Measurements from ENCODE around the gene KCNC4.

Gene KCNC4

DNA sequence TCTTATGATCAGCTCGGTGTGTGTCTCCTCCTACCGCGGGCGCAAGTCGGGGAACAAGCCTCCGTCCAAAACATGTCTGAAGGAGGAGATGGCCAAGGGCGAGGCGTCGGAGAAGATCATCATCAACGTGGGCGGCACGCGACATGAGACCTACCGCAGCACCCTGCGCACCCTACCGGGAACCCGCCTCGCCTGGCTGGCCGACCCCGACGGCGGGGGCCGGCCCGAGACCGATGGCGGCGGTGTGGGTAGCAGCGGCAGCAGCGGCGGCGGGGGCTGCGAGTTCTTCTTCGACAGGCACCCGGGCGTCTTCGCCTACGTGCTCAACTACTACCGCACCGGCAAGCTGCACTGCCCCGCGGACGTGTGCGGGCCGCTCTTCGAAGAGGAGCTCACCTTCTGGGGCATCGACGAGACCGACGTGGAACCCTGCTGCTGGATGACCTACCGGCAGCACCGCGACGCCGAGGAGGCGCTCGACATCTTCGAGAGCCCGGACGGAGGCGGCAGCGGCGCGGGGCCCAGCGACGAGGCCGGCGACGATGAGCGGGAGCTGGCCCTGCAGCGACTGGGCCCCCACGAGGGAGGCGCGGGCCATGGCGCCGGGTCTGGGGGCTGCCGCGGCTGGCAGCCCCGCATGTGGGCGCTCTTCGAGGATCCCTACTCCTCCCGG lies 1.5 kb downstream of the KCNC4 start:
- Mint-ChIP-seq H3K9me3 (no peaks in the 10 kb centered on the region), H3K27ac (no peak overlapping the region), H3K4me3 (peak overlapping the region; percentile 79), H3K4me1 (peaks cover 40% of the 10 kb centered on the region), H3K27me3 (ENCODE audit: low read depth, poor library complexity) (peaks cover 73% of the 10 kb centered on the region), H3K36me3 (ENCODE audit: low read depth) (no peaks in the 10 kb centered on the region)
- TF ChIP-seq, protein P1, sequence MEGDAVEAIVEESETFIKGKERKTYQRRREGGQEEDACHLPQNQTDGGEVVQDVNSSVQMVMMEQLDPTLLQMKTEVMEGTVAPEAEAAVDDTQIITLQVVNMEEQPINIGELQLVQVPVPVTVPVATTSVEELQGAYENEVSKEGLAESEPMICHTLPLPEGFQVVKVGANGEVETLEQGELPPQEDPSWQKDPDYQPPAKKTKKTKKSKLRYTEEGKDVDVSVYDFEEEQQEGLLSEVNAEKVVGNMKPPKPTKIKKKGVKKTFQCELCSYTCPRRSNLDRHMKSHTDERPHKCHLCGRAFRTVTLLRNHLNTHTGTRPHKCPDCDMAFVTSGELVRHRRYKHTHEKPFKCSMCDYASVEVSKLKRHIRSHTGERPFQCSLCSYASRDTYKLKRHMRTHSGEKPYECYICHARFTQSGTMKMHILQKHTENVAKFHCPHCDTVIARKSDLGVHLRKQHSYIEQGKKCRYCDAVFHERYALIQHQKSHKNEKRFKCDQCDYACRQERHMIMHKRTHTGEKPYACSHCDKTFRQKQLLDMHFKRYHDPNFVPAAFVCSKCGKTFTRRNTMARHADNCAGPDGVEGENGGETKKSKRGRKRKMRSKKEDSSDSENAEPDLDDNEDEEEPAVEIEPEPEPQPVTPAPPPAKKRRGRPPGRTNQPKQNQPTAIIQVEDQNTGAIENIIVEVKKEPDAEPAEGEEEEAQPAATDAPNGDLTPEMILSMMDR (IDR thresholded peaks at IDR 0.05) = no peak
- peak; percentile 42 for DNase-seq

DNA sequence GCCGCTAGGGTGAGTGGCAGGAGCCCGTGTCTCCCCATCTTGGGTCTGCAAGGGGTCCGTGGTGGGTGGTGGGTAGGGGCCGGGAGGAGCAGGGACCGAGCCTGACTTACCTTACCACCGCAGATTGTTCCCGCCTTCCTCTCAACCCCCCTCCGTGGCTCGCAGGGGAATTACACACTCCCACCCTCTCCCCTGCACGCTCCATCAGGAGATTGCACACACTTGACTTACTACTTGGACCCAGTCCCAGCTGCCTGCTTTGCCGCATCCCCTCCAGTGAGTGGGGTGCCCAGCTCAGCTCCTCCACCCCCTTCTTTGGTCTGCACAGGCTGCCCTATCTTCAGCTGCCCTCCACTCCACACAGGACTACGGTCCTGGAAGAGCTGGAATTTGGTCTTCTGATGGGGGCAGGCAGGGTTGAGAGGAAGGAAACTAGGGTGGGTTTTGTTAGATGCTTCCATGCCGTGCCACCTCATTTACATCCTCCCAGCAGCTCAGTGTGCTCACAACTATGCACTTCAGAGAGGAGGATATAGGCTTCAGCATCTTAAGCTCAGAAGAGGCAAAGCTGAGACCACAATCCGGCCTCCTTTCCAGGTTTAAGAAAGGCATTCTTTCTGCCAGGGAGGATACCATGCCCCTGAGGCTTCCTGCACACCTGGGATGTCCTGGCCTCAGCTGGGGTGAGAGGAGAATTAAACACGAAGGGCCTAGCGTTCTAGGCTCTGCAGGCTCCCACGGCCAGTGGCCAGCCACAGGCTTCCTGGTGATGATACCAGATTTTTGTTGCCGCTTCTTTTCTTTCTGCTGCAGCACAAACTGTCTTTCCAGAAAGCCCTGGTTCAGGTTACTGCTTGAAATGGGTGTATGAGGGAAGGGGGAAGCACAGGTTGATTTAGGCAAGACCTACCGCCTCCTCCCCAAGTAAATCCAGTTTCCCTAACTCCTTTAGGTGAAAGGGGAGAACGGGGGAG lies 2.3 kb downstream of the KCNC4 start:
- peak overlapping the region; percentile 74 for H3K4me3 Mint-ChIP-seq
- DNase-seq = peak; percentile 27
- no peaks in the 10 kb centered on the region for H3K9me3 Mint-ChIP-seq
- peaks cover 40% of the 10 kb centered on the region for H3K4me1 Mint-ChIP-seq
- no peak overlapping the region for H3K27ac Mint-ChIP-seq
- H3K27me3 Mint-ChIP-seq (ENCODE audit: low read depth, poor library complexity) = peaks cover 74% of the 10 kb centered on the region
- TF ChIP-seq, protein P1 (IDR thresholded peaks at IDR 0.05) = no peak
- H3K36me3 Mint-ChIP-seq (ENCODE audit: low read depth) = no peaks in the 10 kb centered on the region

DNA sequence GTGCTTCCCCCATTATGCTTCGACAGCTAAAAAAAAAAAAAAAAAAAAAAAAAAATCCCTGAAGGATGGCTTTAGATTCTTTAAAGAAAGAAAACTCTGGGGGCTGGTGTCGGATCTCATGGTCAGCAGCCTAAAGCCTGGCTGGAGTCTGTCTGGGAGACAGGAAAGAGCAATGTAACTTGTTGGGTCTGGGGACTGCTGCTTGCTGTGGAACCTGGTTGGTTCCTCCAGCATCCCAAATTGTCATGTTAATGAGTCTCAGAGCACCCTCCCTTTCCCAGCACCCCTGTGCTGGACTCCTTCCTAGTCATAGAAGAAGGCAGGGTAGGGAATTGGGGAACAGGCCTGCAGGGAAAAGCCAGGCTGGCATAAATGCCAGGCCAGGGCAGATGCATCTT lies 3.0 kb downstream of the KCNC4 start:
- Mint-ChIP-seq H3K4me1 (peaks cover 35% of the 10 kb centered on the region), H3K4me3 (peak overlapping the region; percentile 66), H3K9me3 (no peaks in the 10 kb centered on the region), H3K27ac (no peak overlapping the region), H3K27me3 (ENCODE audit: low read depth, poor library complexity) (peaks cover 67% of the 10 kb centered on the region), H3K36me3 (ENCODE audit: low read depth) (no peaks in the 10 kb centered on the region)
- DNase-seq = no peak
- TF ChIP-seq, protein P1 (IDR thresholded peaks at IDR 0.05) = no peak

DNA sequence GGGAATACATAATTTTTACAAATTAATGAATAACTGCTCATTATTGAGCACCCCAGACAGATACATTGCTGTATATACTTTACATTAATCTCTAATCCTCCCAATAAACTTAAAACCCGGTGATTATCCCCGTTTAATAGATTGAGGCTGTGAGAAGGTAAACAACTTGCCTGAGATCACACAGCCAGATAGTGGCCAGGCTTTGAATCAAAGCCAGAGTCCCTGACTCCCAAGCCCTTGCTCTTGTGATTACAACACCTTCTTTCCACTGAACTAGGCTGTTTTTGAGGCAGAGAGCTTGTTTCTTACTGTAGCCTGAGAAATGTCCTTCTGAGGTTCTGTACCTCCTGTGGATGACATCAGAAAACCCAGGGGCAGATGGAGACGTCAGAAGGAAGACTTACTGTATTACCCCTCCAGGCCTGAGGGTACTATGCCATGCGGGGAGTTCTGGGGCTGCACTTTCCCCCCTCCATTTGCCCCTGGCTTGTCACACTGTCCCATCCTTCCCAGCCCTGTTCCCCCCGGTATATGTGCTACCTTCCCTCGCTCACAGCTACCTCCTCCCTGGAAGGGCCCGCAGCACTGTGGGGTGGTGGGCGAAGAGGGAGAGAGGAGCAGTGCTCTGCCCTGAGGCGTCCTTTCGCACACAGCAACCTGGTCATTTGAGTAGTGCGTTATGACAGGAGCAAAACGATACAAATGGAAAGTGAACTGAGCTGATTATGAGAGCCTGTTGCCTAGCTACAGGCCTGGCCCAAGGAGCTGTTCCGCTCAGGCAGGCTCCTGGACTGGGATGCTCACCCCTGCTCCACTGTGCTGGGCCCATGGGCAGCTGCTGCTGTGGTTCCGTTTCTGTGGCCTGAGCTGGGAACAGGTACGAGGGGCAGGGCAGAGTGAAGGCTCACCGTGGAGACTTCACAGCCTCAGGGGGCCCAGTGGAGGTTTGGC lies 4.6 kb downstream of the KCNC4 start:
- Mint-ChIP-seq H3K9me3 (no peaks in the 10 kb centered on the region), H3K27ac (no peak overlapping the region), H3K27me3 (ENCODE audit: low read depth, poor library complexity) (peaks cover 52% of the 10 kb centered on the region), H3K4me3 (no peak overlapping the region), H3K36me3 (ENCODE audit: low read depth) (no peaks in the 10 kb centered on the region), H3K4me1 (peaks cover 19% of the 10 kb centered on the region)
- no peak for DNase-seq
- TF ChIP-seq, protein P1 (IDR thresholded peaks at IDR 0.05) = no peak

DNA sequence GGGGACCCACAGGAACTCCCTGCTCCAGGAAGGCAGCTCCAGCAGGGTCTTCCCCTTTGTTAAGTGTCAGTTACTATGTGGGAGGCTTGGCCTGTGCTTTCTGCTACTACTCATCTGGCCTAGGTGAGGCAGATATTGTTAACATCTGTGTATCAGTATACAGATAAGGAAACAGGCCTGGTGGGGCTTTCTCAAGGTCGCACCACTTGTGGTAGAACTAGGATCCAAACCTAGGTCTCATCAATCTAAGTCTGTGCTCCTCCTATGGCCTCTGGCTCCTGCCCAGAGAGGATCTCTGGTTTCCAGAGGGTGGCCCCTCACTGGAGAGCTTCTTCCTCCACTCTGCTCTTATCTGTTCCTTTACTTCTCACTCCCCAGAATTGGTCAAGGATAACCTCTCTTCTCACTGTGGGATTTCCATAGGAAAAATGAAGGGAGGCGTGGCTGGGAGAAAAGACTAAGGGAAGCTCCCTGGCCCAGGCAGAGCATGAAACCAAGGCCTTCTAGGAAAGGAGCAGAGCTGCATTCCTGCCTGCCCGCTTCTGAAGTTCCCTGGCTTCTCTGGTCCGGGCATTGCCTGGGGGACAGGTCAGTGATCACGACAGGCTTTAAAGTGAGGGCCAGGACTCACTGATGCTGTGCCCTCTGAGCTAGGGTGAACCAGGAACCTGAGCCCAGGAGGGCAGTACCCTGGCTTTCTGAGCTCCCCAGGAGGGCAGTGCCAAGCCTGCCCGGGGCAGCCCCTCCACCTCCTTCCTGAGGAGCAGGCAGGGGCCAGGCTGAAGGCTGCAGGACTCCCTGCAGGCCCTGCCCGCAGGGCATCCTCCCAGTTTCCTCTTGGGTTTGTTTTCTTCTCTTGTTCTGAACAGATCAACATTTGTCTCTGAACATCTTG lies 5.8 kb downstream of the KCNC4 start:
- peaks cover 55% of the 10 kb centered on the region for H3K27me3 Mint-ChIP-seq (ENCODE audit: low read depth, poor library complexity)
- no peaks in the 10 kb centered on the region for H3K9me3 Mint-ChIP-seq
- no peak overlapping the region for H3K27ac Mint-ChIP-seq
- DNase-seq = no peak
- TF ChIP-seq, protein P1 (IDR thresholded peaks at IDR 0.05) = no peak
- H3K4me3 Mint-ChIP-seq = no peak overlapping the region
- H3K36me3 Mint-ChIP-seq (ENCODE audit: low read depth) = no peaks in the 10 kb centered on the region
- H3K4me1 Mint-ChIP-seq = peaks cover 18% of the 10 kb centered on the region
